ENCODE data around the gene DPH3.

The DPH3 gene

GRCh38 chr3:16227566-16227965 lies 37.2 kb downstream of the DPH3 start:
- no peak for DNase-seq

GRCh38 chr3:16224325-16224724 lies 40.4 kb downstream of the DPH3 start:
- DNase-seq: no peak

- DNase-seq: no peak
These were observed 42.2 kb downstream of the DPH3 start for GRCh38 chr3:16222547-16222946.

GRCh38 chr3:16221990-16222389 lies 42.8 kb downstream of the DPH3 start:
- no peak for DNase-seq

GRCh38 chr3:16219777-16220176 lies 45.0 kb downstream of the DPH3 start:
- no peak for DNase-seq

- no peak for DNase-seq
These were observed 48.3 kb downstream of the DPH3 start for GRCh38 chr3:16216373-16216935.

GRCh38 chr3:16214366-16214765 lies 50.4 kb downstream of the DPH3 start:
- DNase-seq: no peak

- no peak for DNase-seq
These were observed 53.4 kb downstream of the DPH3 start for GRCh38 chr3:16211176-16211904.

Data from NCI-H526 treated with DMSO at 0.1 percent for 48 hours (cell line).